ENCODE measurements around the gene ATP5F1C. TPM values are rescaled to one million over a fixed set of nuclear protein-coding genes. Genes with fewer than 3 reads are reported as not detected.

The ATP5F1C gene
- total and polyA plus RNA-seq, 2 donors (not counting 3 experiments of a cell fraction or from before 2014, with no cell fraction given): 184 to 290 TPM

DNA sequence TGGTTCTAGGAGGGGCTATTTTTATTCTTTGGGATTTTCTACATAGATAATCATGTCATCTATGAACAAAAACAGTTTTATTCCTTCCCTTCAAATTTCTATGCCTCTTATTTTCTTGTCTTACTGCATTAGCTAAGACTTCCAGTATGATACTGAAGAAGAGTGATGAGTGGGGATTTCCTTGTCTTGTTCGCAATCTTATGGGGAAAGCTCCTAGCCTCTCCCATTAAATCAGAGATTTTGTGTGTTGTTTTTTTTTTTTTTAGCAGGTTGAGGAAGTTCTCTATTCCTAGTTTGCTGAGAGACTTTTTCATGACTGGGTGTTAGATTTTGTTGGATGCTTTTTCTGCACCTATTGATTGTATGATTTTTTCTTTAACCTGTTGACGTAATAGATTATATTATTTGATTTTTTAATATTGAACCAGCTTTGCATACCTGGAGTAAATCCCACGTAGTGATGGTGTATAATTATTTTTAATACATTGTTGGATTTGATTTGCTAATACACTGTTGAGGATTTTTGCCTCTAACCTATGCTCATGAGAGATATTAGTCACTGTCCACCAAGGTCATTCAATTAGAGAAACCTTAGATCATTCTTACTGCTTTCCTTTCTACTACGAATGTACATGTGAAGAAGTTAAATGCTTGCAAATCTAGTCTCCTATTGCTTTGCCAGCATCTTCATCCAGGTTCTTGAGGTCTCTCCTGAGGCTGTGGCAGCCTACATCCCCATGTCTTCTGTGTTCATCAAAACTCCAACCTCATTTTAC lies 6.5 kb downstream of the ATP5F1C start:
- no TSS peak for BruUV-seq (replicated peaks)
- no peaks in the 10 kb centered on the region for H3K9me1 ChIP-seq (replicated peaks; ENCODE audit: control insufficient read depth, extremely low read depth, insufficient read depth, low read length)
- no peak for TF ChIP-seq GATA2 (IDR thresholded peaks at IDR 0.05; ENCODE audit: insufficient read depth, insufficient read length, low read depth, low read length)
- TF ChIP-seq POLR2AphosphoS5 (IDR thresholded peaks at IDR 0.05; ENCODE audit: insufficient read depth, low read depth, low read length): no peak
- TF ChIP-seq EZH2 (IDR thresholded peaks at IDR 0.05; ENCODE audit: borderline replicate concordance, low read depth, low read length, severe bottlenecking): no peak
- no peak for TF ChIP-seq JUN (IDR thresholded peaks at IDR 0.05; ENCODE audit: borderline replicate concordance, insufficient read depth, insufficient read length, low read depth)
- TF ChIP-seq FOS (IDR thresholded peaks at IDR 0.05; ENCODE audit: borderline replicate concordance, insufficient read depth, low read length): no peak
- TF ChIP-seq MYC (IDR thresholded peaks at IDR 0.05; ENCODE audit: low read depth, low read length): no peak
- TF ChIP-seq, protein P1, sequence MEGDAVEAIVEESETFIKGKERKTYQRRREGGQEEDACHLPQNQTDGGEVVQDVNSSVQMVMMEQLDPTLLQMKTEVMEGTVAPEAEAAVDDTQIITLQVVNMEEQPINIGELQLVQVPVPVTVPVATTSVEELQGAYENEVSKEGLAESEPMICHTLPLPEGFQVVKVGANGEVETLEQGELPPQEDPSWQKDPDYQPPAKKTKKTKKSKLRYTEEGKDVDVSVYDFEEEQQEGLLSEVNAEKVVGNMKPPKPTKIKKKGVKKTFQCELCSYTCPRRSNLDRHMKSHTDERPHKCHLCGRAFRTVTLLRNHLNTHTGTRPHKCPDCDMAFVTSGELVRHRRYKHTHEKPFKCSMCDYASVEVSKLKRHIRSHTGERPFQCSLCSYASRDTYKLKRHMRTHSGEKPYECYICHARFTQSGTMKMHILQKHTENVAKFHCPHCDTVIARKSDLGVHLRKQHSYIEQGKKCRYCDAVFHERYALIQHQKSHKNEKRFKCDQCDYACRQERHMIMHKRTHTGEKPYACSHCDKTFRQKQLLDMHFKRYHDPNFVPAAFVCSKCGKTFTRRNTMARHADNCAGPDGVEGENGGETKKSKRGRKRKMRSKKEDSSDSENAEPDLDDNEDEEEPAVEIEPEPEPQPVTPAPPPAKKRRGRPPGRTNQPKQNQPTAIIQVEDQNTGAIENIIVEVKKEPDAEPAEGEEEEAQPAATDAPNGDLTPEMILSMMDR (IDR thresholded peaks at IDR 0.05; ENCODE audit: extremely low read depth in 1 of 2, insufficient read depth in 1 of 2, low read depth in 1 of 2, low read length in 2 of 2): no peak
- no peak for TF ChIP-seq POLR2A (IDR thresholded peaks at IDR 0.05; ENCODE audit: low read depth, low read length)
- no peak for TF ChIP-seq MAX (IDR thresholded peaks at IDR 0.05; ENCODE audit: insufficient read depth, insufficient read length)
- H3K36me3 ChIP-seq (ENCODE audit: control insufficient read depth in 2 of 2, extremely low read depth in 1 of 2, insufficient read depth in 2 of 2, low read length in 2 of 2): peaks cover 0 to 5% of the 10 kb centered on the region in 2 experiments
- no peak overlapping the region for H3K4me3 ChIP-seq (replicated peaks in 1 of 3; ENCODE audit: insufficient read depth in 1 of 3, low read depth in 1 of 3, low read length in 3 of 3)
- H3K4me2 ChIP-seq (ENCODE audit: insufficient read depth, low read length): no peak overlapping the region
- FAIRE-seq (no peak), DNase-seq (ENCODE audit: low read depth, low spot score) (no peak)
- no peaks in the 10 kb centered on the region for H3K9me3 ChIP-seq (replicated peaks; ENCODE audit: control insufficient read depth, insufficient read depth, low read length)
- H3K79me2 ChIP-seq (ENCODE audit: control insufficient read depth, insufficient read depth, low read length): peaks cover 70% of the 10 kb centered on the region
- intact Hi-C loops (cut with micrococcal nuclease) (no loop called here), dilution Hi-C loops (cut with MboI; ENCODE audit: extremely low pct_ligation_motif_present, low sequenced_read_pairs) (no loop called here)
- peaks cover 24% of the 10 kb centered on the region for H3K4me1 ChIP-seq (ENCODE audit: control insufficient read depth, extremely low read depth, insufficient read depth, low read length)
- no peaks in the 10 kb centered on the region for H3K27me3 ChIP-seq (ENCODE audit: control insufficient read depth in 2 of 2, insufficient read depth in 2 of 2, low read length in 2 of 2)
- peaks cover 2% of the 10 kb centered on the region for H4K20me1 ChIP-seq (replicated peaks; ENCODE audit: control insufficient read depth, extremely low read depth, insufficient read depth, low read length)
- no peak overlapping the region for H2AFZ ChIP-seq (ENCODE audit: low read depth, low read length)
- ChIA-PET CTCF (no interaction called here), POLR2A (no interaction called here)
- H3K9ac ChIP-seq (replicated peaks; ENCODE audit: extremely low read depth, insufficient read depth, low read length): no peak overlapping the region
- no peak overlapping the region for H3K27ac ChIP-seq (ENCODE audit: insufficient read depth, low read depth, low read length)
